CD14-positive monocyte (primary cell): ENCODE results near the gene GLDC. TPM values are rescaled to one million over a fixed set of nuclear protein-coding genes. Genes with fewer than 3 reads are reported as not detected.

ENCODE experiments used
- DNase-seq, 3 donors: peaks; one replicate each; pipeline ENCODE4 v3.0.0-alpha.2; 2011 to 2022
- H2AFZ ChIP-seq: 2 replicates; pipeline ENCODE4 v1.6.0; 2012; ENCODE audit warnings: mild to moderate bottlenecking, low read depth, low read length, inconsistent platforms; ENCODE audit not compliant: insufficient read depth, poor library complexity, severe bottlenecking
- H3K27ac ChIP-seq, 2 donors: 1 replicate in 1 of 2; 2 replicates in 1 of 2; pipeline ENCODE4 v1.5.1; 2012 to 2013; ENCODE audit warnings: low read length in 2 of 2, control low read depth in 1 of 2, inconsistent platforms in 1 of 2, low read depth in 1 of 2, mild to moderate bottlenecking in 1 of 2
- H3K27me3 ChIP-seq, 2 donors: one replicate each; pipeline versions ENCODE4 v1.6.0 to v1.6.1; 2011 to 2013; ENCODE audit warnings: low read length in 2 of 2; ENCODE audit not compliant: control insufficient read depth in 2 of 2, insufficient read depth in 2 of 2
- H3K36me3 ChIP-seq, 2 donors: replicated peaks in 1 of 2; 1 replicate in 1 of 2; 2 replicates in 1 of 2; pipeline versions ENCODE4 v1.5.1 to v1.6.1; 2012 to 2013; ENCODE audit warnings: low read length in 2 of 2, control low read depth in 1 of 2, inconsistent platforms in 1 of 2, mild to moderate bottlenecking in 1 of 2; ENCODE audit not compliant: insufficient read depth in 2 of 2, control insufficient read depth in 1 of 2
- H3K4me1 ChIP-seq, 2 donors: 1 replicate in 1 of 2; 2 replicates in 1 of 2; pipeline versions ENCODE4 v1.5.1 to v1.6.1; 2012 to 2013; ENCODE audit warnings: low read length in 2 of 2, control low read depth in 1 of 2, inconsistent platforms in 1 of 2, mild to moderate bottlenecking in 1 of 2, moderate library complexity in 1 of 2; ENCODE audit not compliant: insufficient read depth in 2 of 2, control insufficient read depth in 1 of 2
- H3K4me2 ChIP-seq: replicated peaks from 2 replicates; pipeline ENCODE3; 2012; ENCODE audit warnings: low read length, moderate library complexity, mild to moderate bottlenecking; ENCODE audit not compliant: poor library complexity, severe bottlenecking; ENCODE audit errors: extremely low read depth
- H3K4me3 ChIP-seq, 3 experiments: fragments of 200-600 bp in 1 of 3; sonication (generic) in 1 of 3; replicated peaks in 1 of 3; 1 replicate in 2 of 3; 2 replicates in 1 of 3; pipeline ENCODE4 v1.5.1; 2011 to 2013; ENCODE audit warnings: low read length in 3 of 3, mild to moderate bottlenecking in 3 of 3, control low read depth in 2 of 3, low read depth in 2 of 3, inconsistent platforms in 1 of 3, moderate library complexity in 1 of 3
- H3K79me2 ChIP-seq: 2 replicates; pipeline ENCODE4 v1.6.0; 2012; ENCODE audit warnings: mild to moderate bottlenecking, control low read depth, inconsistent platforms, low read length, moderate library complexity; ENCODE audit not compliant: insufficient read depth
- H3K9ac ChIP-seq: 2 replicates; pipeline ENCODE4 v1.6.0; 2017; ENCODE audit warnings: low read length, mild to moderate bottlenecking; ENCODE audit not compliant: insufficient read depth, poor library complexity, severe bottlenecking
- H3K9me3 ChIP-seq, 2 donors: replicated peaks in 1 of 2; 1 replicate in 1 of 2; 2 replicates in 1 of 2; pipeline versions ENCODE4 v1.5.1 to v1.6.1; 2012 to 2013; ENCODE audit warnings: low read length in 2 of 2, control low read depth in 1 of 2; ENCODE audit not compliant: control insufficient read depth in 1 of 2, insufficient read depth in 1 of 2
- H4K20me1 ChIP-seq: 2 replicates; pipeline ENCODE4 v1.6.0; 2012; ENCODE audit warnings: mild to moderate bottlenecking, low read length, control low read depth, moderate library complexity; ENCODE audit not compliant: insufficient read depth
- H3K27ac Mint-ChIP-seq, 7 donors: one replicate each; pipeline ENCODE4 v1.8.0; 2020; ENCODE audit warnings: mild to moderate bottlenecking in 7 of 7, mixed read lengths in 7 of 7, moderate library complexity in 6 of 7, inconsistent platforms in 2 of 7
- H3K27me3 Mint-ChIP-seq, 3 donors: one replicate each; pipeline ENCODE4 v1.8.0; 2021 to 2022; ENCODE audit warnings: low read depth in 3 of 3, mild to moderate bottlenecking in 3 of 3, mixed read lengths in 3 of 3, moderate library complexity in 3 of 3, inconsistent platforms in 1 of 3
- H3K36me3 Mint-ChIP-seq, 2 donors: one replicate each; pipeline ENCODE4 v1.8.0; 2020; ENCODE audit warnings: mixed read lengths in 2 of 2, inconsistent platforms in 1 of 2, mild to moderate bottlenecking in 1 of 2
- H3K4me1 Mint-ChIP-seq: one replicate; pipeline ENCODE4 v1.8.0; 2020; ENCODE audit warnings: mild to moderate bottlenecking, mixed read lengths
- H3K4me3 Mint-ChIP-seq, 2 donors: one replicate each; pipeline ENCODE4 v1.8.0; 2020; ENCODE audit warnings: mild to moderate bottlenecking in 2 of 2, mixed read lengths in 2 of 2, moderate library complexity in 1 of 2
- H3K9me3 Mint-ChIP-seq, 7 donors: one replicate each; pipeline ENCODE4 v1.8.0; 2020 to 2022; ENCODE audit warnings: mixed read lengths in 7 of 7, mild to moderate bottlenecking in 6 of 7, moderate library complexity in 6 of 7, inconsistent platforms in 2 of 7
- CTCF ChIP-seq: fragments of 200-600 bp; IDR thresholded peaks from one replicate; pipeline ENCODE4 v1.8.0; 2022; ENCODE audit warnings: antibody characterized with exemption, mild to moderate bottlenecking
- WGBS: methylation state at CpG from one replicate; pipeline ENCODE4 v1.1.5; 2013; ENCODE audit warnings: missing lambda C conversion rate; ENCODE audit not compliant: insufficient coverage; 5-methylcytosine and 5-hydroxymethylcytosine counted together
- intact Hi-C, 2 donors: fragments of 100-400 bp; cut with micrococcal nuclease; formaldehyde crosslinking; loops; one replicate each; pipeline versions ENCODE4 v1.15.0 to v1.15.1; 2023
- polyA plus RNA-seq, 3 donors: library from polyadenylated mRNA; depleted of rRNA in 1 of 3; unstranded in 2 of 3; stranded (reverse) in 1 of 3; fragments of 300-500 nt in 2 of 3; fragments of >200 nt in 1 of 3; fragmentation: Illumina TruSeq in 2 of 3; gene quantifications; 1 replicate in 2 of 3; 2 replicates in 1 of 3; pipeline ENCODE4 v1.2.3, GENCODE V29; 2012 to 2021
- small RNA-seq: library from RNA; depleted of rRNA; stranded (forward); fragments of <200 nt; gene quantifications from one replicate; pipeline ENCODE3, GENCODE V24; 2012; ENCODE audit warnings: low read depth; ENCODE audit not compliant: insufficient read length

Gene GLDC
- polyA plus RNA-seq, 3 donors: not detected

- Mint-ChIP-seq H3K27ac (no peak overlapping the region), H3K36me3 (peaks cover 54 to 71% of the 10 kb centered on the region in 2 donors), H3K4me1 (no peaks in the 10 kb centered on the region), H3K4me3 (no peak overlapping the region), H3K9me3 (no peaks in the 10 kb centered on the region), H3K27me3 (no peaks in the 10 kb centered on the region)
- Histone ChIP-seq H3K4me3 (no peak overlapping the region), H3K4me2 (no peak overlapping the region), H3K4me1 (no peaks in the 10 kb centered on the region), H4K20me1 (peaks cover 5% of the 10 kb centered on the region), H3K36me3 (peaks cover 57 to 87% of the 10 kb centered on the region in 2 donors), H3K27ac (no peak overlapping the region), H3K27me3 (no peaks in the 10 kb centered on the region), H3K9me3 (no peaks in the 10 kb centered on the region), H2AFZ (no peak overlapping the region), H3K79me2 (peaks cover 23% of the 10 kb centered on the region), H3K9ac (no peak overlapping the region)
- intact Hi-C loops: no loop called here
- no peak for TF ChIP-seq CTCF
- DNase-seq: no peak
- WGBS: 100% methylated on average over 2 of the region's 7 CpGs
Observed at GRCh38 chr9:6488395-6488794, 157.1 kb downstream of the GLDC start.

GRCh38 chr9:6484210-6484609 lies 161.3 kb downstream of the GLDC start:
- H2AFZ ChIP-seq: no peak overlapping the region
- H3K27me3 Mint-ChIP-seq: no peaks in the 10 kb centered on the region
- H3K4me3 ChIP-seq: no peak overlapping the region
- peaks cover 38 to 70% of the 10 kb centered on the region in 2 donors for H3K36me3 Mint-ChIP-seq
- no peak for TF ChIP-seq CTCF
- no peak for DNase-seq
- H4K20me1 ChIP-seq: no peaks in the 10 kb centered on the region
- peaks cover 85 to 98% of the 10 kb centered on the region in 2 donors for H3K36me3 ChIP-seq
- peaks cover 3% of the 10 kb centered on the region for H3K79me2 ChIP-seq
- no peaks in the 10 kb centered on the region for H3K4me1 ChIP-seq
- no peak overlapping the region for H3K4me3 Mint-ChIP-seq
- no CpG with 5 or more reads among the region's 2 CpGs for WGBS
- no peak overlapping the region for H3K9ac ChIP-seq
- intact Hi-C loops: no loop called here
- no peaks in the 10 kb centered on the region for H3K27me3 ChIP-seq
- H3K9me3 ChIP-seq: no peaks in the 10 kb centered on the region
- H3K4me1 Mint-ChIP-seq: no peaks in the 10 kb centered on the region
- H3K9me3 Mint-ChIP-seq: no peaks in the 10 kb centered on the region
- H3K27ac Mint-ChIP-seq: peak overlapping the region in 2 of 7 donors; percentile 68 to 69
- H3K27ac ChIP-seq: no peak overlapping the region
- no peak overlapping the region for H3K4me2 ChIP-seq

Small RNAs within 50 kb of the gene (small RNA-seq; reads per million reads assigned to genes)
- gene RN7SL123P (not detected), gene RN7SL25P (not detected)

Other genes with a start within 250 kb of the GLDC start
- 10 to 100 TPM in 1 of 3 donors, 1 to 10 TPM in 2; 1.6 to 36.4 (median 7.7) TPM for gene UHRF2, start 232.5 kb downstream of the GLDC start, polyA plus RNA-seq
- 10 to 100 TPM; 15.2 to 36.2 (median 17.1) TPM for gene KDM4C, start 112.2 kb upstream of the GLDC start, polyA plus RNA-seq